LoVo (cell line): ENCODE measurements around the gene CCDC78.

Experiments used
- DNase-seq: peaks from one replicate; pipeline ENCODE4 v3.0.0-alpha.2; 2016; ENCODE audit warnings: low spot score

The CCDC78 gene

GRCh38 chr16:726438-727290 is at the start of gene CCDC78, which contains the start of gene HAGHL:
Gene CCDC78, minus strand, starts transcription at chr16:726443. Its CDS starts 76 bp downstream, at chr16:726367.
Gene HAGHL, plus strand, starts transcription at chr16:727106. Its CDS starts 404 bp downstream, at chr16:727510.
- DNase-seq: peak; percentile 52

DNA sequence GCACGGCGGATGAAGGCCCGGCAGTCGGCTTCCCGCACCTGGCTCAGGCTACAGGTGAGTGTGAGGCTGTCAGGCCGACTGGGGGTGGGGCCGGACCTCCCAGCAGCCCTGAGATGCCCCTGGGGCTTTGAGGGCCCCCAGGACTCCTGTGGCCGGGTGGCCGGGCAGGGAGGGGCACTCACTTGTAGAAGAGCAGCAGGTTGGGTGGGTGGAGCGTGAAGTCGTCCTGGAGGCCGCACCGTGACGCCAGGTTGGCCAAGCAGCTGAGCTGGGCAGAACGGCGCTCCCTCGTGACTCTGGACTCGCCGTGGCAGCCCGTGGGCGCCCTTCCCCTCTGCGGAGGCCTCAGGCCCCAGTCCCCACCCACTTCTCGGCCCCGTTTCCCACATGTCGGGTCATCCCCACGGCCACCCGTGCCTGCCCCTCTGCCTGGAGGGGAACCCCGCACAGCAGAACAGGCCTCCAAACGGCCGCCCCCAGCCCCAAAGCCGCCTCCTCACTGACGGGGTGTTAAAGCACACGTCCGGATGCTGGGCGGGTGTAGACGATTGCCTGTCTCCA is 49.1 kb upstream of the CCDC78 start:
- no peak for DNase-seq

DNA sequence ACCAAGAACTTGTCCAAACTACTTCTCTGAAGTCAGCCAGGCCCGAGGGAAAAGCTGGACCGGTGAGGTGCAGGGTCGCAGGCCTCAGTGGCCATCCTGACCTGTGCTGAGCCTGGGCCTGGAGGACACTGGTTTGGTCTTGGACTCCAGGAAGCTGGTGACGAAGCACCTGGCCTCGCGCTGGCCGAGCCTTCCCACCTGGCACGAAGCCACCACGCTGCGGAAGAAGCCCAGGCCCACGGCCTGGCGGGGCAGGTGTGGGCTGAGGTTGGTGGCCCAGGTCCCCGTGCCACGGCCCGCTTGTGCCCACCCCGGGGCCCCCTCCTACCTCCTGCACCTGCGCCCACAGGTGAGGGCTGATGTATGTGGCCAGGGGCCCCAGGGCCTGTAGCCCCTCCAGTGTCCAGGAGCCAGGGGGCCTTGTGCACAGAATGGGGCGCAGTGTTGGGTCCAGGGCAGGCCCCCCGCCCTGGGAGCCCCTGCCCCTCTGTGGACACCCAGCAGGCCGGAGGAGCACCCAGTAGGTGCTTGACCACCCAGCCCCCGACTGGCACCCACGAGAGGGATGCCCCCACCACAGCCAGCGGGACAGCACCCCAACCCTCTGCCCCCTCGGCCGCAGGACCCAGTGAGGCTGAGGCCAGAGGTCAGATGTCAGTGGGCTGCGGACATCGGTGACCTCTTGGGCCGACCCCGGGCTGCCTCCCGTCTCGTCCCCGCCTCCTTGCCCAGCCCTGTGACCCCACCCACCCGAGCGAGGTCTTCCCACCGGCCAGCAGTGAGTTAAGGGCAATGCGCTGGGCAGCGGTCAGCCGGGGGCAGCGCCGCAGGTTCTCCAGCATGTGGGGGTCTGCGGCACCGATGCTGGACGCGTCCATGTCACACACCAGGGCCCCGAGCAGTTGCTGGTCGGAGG is 48.1 kb upstream of the CCDC78 start:
- no peak for DNase-seq

DNA sequence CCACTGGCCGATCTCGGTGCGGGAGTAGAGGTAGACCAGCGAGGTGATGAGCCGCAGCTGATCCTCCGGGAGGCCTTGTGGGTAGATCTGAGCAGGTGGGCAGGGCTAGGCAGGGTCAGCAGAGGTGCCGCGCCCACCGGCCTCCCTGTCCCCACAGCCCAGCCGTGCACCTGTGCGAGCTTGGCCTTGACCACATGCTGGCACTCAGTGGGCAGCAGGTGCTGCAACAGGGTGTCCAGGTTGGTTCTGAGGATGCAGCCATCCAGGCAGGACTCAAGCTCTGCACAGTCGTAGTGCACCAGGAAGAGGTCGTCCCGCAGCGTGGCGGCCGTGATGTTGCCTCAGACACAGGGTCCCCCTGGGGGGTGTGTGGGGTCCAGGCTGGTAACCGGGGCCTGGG is 46.7 kb upstream of the CCDC78 start:
- DNase-seq: no peak

- DNase-seq: no peak
These were observed 44.2 kb upstream of the CCDC78 start for GRCh38 chr16:770411-770810.

- DNase-seq: no peak
These were observed 43.7 kb upstream of the CCDC78 start for GRCh38 chr16:769934-770333.

- no peak for DNase-seq
These were observed 43.0 kb upstream of the CCDC78 start for GRCh38 chr16:769184-769784.

GRCh38 chr16:768428-768827 is 42.2 kb upstream of the CCDC78 start:
- DNase-seq: no peak

DNA sequence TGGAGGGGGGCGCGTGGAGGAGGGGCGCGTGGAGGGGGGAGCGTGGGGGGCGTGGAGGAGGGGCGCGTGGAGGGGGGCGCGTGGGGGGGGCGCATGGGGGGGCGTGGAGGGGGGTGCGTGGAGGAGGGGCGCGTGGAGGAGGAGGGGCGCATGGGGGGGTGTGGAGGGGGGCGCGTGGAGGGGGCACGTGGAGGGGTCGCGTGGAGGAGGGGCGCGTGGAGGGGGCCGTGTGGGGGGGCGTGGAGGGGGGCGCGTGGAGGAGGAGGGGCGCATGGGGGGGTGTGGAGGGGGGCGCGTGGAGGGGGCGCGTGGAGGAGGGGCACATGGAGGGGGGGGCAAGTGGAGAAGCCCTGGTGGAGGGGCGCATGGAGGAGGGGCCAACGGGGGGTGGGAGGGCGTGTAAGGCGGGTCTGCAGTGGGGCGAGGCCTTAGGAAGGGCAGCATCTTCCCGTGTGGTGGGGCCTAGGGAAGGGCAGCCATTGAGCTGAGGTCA is 41.5 kb upstream of the CCDC78 start:
- no peak for DNase-seq

DNA sequence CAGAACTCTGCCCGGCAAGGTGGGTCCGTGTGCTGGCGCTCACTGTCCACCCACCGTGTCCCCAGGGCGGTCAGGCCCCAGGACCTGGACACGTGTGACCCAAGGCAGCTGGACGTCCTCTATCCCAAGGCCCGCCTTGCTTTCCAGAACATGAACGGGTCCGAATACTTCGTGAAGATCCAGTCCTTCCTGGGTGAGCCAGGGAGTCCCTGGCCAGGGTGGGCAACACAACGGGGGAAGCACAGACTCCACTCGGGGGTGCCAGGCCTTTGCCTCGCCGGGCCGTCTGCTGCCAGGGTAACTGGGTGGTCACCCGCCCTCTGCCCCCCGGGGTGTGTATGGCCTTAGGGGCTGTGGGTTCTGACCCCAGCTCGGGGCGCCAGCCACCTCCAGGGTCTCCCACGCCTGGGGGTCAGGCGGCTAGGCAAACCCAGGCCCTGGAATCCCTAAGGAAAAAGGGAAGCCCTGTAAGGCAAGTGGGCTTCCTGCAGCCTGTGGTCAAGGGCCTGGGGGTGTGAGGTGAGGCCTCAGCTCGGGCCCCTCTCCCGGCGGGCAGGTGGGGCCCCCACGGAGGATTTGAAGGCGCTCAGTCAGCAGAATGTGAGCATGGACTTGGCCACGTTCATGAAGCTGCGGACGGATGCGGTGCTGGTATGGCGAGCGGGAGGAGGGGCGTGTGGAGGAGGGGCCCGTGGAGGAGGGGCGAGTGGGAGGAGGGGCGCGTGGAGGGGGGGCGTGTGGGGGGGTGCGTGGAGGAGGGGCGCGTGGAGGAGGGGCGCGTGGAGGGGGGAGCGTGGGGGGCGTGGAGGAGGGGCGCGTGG is 40.8 kb upstream of the CCDC78 start:
- no peak for DNase-seq

DNA sequence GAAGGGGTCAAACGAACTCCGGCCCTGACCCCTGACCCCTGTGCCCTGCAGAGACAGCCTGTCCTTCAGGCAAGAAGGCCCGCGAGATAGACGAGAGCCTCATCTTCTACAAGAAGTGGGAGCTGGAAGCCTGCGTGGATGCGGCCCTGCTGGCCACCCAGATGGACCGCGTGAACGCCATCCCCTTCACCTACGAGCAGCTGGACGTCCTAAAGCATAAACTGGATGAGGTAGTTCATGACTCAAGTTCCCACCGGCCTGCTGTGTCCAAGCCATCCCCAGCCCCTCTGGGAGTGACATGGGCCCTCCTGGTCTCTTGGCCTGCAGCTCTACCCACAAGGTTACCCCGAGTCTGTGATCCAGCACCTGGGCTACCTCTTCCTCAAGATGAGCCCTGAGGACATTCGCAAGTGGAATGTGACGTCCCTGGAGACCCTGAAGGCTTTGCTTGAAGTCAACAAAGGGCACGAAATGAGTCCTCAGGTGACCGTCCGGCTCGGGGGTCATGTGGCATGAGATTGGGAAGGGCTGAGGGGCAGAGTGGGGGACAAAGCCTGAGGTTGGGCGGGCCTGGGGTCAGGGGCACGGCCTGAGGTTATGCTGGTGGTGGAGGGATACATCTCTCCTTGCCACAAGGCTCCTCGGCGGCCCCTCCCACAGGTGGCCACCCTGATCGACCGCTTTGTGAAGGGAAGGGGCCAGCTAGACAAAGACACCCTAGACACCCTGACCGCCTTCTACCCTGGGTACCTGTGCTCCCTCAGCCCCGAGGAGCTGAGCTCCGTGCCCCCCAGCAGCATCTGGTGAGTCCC is 40.0 kb upstream of the CCDC78 start:
- DNase-seq: no peak

GRCh38 chr16:765488-765865 is 39.2 kb upstream of the CCDC78 start:
- no peak for DNase-seq

- no peak for DNase-seq
These were observed 38.7 kb upstream of the CCDC78 start for GRCh38 chr16:764848-765487.

DNA sequence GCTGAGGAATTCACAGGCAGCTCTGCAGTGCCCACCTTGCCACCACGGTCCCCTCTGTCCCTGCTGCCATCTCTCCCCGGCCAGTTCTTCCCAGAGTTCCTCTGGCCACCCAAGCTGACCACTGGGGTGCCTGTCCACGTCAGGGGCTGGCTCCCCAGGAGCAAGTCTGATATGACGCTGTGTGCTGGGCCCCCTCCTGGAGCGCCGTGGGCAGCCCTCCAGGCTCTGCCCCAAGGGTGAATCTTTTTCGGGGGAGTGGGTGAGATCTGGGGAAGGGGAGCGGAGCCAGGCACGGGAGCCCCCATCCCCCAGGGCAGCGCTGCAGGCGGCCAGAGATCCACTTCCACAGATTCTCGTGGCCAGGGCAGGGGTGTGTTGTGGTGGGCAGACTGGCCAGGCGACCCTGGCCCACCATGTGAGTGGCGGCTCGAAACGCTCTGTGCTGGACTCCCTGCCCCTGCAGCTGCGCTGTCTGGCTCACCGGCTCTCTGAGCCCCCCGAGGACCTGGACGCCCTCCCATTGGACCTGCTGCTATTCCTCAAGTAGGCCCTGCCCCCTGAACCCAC is 38.0 kb upstream of the CCDC78 start:
- no peak for DNase-seq

GRCh38 chr16:763369-764183 is 37.3 kb upstream of the CCDC78 start:
- no peak for DNase-seq

DNA sequence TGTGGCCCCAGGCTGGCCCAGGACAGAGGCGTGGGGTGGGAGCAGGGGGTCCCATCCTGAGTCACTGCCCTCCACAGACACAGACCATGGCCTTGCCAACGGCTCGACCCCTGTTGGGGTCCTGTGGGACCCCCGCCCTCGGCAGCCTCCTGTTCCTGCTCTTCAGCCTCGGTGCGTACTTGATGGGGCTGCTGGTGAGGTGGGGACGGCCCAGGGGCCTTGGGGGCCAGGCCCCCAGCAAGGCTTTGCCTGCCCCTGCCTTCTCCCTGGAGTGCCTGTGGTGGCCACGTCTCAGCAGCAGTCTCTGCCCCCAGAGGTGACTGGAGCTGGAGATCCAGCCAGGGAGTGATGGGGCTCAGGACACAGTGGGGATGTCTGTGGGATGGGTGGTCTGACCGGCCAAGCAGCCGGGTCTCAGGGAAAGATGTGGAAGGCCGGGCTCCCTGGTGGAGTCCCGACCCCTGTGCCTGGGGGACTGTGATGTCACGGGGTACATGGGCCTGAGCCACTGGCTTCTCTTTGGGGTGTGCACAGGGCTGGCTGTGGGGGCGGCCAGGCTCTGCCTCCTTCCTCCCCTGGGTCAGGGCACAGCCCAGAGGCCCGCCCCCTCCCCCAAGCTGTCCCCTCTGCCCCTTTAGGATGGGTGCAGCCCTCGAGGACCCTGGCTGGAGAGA is 36.5 kb upstream of the CCDC78 start:
- no peak for DNase-seq

GRCh38 chr16:761625-762513 is 35.6 kb upstream of the CCDC78 start:
- no peak for DNase-seq
